GM18867 (cell line): ENCODE data around the gene ATG16L2.
"Not testable (repeated sequence)": the region's sequence is repeated elsewhere in the genome, so short reads cannot be mapped to it uniquely, and the experiment has no call there.

Experiments used
- ATAC-seq: cut with Tn5 transposase; IDR thresholded peaks from one replicate; pipeline ENCODE4 v1.9.1; 2021; ENCODE audit warnings: mild to moderate bottlenecking, moderate library complexity; ENCODE audit not compliant: unreplicated experiment

The ATG16L2 gene

DNA sequence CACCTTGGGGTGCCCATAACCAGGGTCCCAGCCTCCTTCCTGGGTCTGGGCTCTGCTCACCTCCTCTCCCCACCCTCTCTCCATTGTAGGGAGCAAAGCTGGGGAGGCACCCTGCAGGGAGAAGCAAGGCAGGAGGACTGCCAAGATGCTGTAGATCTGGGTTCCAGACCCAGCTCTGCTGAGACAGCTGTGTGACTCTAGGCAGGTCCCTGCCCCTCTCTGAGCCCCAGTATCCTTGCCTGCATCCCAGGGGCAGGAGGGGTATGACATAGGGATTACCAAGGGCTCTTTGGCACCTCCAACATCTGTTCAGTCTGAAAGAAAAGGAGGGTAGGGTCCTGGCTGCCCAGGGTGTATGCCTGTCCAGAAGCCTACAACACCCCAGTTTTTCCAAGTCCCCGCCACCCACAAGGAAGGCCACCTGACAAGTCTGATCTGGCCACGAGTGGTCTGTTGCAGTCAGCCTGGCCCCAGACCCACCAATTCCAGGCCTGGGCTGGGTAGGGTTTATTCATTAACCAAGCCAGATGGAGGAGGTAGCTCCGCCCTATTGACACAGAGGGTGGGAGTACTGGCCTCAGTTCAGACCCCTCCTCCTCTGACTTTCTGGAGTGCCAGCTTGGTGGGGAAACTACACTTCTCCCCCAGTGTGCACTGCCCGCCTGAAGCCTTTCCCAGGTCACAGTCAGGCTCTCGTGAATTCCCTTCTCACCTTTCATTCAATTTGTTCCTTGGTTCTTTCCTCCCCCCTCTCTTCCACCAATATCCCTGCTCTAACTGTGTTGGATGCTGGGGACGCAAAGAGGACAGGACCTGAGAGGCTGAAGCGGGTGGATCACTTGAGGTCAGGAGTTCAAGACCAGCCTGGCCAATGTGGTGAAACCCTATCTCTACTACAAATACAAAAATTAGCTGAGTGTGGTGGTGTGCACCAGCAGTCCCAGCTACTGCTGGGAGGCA is 35.4 kb upstream of the ATG16L2 start:
- ATAC-seq, result no peak

DNA sequence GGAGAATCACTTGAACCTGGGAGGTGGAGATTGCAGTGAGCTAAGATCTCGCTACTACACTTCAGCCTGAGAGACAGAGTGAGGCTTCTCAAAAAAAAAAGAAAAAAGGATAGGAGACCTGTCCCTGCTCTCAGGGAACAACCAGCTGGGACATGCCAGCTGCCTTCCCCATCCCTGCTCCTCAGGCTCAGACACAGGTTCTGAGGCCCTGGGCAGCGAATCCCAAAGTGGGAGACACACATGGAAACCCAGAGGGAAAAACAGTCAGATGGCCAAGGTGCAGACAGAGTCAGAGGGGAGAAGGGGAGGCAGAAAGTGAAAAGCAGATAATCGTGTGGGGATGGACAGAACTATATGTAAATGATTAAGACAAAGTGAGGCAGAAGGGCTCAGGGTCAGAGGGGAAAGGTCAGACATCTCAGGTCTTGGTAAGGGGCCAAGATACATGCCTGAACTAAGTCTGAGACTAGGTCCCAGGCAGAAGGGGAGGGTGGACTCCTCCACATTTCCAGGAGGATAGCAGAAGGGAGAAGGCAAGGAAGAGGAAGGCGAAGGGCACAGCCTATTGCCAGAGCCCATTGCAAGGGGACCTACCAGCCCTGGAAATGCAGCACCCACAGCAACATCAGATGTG is 34.6 kb upstream of the ATG16L2 start:
- no peak for ATAC-seq

DNA sequence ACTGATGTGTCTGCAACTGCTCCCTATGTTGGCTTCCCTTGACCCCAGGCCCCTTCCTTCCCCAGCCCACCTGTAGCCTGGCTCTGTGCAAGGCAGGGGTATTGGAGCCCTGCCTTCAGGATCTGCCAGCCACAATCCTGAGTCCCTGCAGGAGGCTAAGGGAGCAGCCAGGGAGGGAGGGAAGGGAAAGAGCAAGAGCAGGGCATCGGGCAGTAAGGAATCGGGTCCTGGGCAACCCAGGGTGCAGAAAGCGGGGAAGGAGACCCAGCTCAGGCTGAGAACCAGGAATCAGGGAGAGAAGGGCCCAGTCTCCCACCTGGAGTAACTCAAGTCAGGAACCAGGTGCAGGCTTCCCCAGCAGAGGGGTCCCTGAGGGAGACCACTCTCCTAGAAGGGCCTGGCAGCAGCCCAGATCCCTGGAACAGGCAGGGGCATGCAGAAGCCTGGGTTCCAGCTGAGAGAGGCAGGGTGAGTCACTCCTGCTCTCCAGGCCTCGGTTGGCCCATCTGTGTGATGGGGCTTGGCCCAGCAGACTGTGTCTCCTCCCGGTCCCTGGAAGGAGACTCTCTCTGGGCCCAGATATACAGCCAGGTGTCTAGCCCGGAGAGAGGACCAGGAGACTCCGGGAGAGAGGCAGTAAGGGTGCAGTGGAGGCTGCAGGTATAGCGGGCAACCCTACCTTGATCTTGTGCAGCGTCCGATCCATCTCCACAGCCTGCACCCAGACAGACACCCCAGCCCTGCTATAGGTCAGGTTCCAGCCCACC is 33.7 kb upstream of the ATG16L2 start:
- ATAC-seq, result no peak

DNA sequence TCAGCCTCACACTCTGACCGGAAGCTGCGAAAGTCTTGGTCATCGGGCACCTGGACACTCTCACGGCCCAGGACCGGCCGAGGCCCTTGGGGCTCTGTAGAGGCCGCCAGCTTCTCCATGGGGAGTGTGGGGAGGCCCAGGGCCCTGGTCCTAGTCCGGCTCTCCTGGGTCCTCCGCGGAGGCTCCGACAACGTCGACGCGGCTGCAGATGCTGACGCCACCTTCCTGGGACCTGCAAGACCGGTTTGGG is 33.2 kb upstream of the ATG16L2 start:
- ATAC-seq, result no peak

DNA sequence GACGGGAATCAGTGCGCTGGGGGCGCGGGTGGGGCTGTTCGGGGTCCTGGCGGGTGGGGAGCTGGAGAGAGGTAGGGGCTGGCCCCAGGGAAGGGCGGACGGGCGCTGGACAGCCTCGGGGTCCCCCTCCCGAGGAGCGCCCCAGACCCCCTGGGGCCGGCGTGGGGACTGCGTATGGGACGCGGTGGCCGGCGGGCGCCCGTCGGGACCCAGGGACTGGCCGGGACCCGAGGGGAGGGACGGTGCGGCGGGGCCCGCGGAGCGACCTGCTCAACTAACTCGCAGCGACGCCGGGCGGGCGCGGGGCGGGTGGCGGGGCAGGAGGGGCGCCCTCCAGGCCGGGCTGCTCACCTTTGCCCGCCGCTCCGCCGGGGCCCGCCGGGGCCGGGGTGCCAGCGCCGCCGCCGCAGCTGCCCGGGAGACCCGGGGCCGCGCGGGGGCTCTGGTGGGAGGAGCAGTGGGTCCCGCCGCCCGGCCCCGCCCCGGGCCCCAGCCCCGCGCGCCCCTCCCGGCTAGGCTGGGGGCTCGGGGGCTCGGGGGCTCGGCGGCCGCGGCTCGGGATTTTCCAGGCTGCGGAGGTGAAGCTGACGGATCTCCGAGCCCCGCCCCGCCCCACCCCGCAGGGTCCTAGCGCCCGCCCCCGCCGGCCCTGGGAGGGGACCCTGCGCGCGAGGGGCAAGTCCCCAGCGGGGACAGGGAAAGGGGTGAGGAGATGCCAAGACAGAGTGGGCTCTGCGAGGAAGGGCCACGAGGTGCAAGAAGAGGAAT is 32.7 kb upstream of the ATG16L2 start:
- peak; percentile 50 for ATAC-seq

DNA sequence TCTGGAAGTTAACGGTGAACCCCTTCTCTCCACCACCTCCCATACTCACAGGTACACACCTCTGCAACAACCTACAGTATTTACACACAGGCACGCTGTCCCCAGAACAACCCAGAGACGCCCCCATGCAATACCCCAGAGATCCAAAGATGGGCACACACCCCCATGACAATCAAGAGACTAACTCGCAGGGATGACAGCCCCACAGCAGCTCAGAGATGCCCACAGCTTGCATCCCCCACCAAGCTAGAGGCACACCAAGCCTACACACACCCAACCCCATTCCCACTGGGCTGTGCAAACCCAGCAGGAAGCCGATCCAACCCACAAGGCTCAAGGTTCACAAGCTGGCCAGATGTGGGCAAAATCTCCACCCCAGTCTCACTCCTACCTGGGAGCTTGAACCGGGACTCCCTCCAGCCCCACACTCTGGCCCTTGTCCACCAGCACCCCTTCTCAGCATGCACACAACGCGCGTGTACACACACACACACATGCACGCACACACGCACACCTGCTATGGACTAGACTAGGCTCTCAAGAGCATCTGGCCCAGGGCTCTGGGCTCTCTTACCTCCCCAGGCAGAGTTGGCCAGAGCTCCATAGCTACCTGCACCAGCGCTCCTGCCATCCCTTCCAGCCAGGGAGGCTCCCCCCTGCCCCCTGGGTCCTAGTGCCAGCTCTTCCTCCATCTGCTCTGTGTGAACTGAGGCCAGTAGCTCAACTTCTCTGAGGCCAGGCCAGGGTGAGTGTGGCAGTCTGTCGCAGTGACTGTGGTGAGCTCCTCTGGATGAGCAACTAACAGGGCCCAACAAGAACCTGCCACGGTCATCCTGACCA is 31.9 kb upstream of the ATG16L2 start:
- ATAC-seq, result peak; percentile 8

DNA sequence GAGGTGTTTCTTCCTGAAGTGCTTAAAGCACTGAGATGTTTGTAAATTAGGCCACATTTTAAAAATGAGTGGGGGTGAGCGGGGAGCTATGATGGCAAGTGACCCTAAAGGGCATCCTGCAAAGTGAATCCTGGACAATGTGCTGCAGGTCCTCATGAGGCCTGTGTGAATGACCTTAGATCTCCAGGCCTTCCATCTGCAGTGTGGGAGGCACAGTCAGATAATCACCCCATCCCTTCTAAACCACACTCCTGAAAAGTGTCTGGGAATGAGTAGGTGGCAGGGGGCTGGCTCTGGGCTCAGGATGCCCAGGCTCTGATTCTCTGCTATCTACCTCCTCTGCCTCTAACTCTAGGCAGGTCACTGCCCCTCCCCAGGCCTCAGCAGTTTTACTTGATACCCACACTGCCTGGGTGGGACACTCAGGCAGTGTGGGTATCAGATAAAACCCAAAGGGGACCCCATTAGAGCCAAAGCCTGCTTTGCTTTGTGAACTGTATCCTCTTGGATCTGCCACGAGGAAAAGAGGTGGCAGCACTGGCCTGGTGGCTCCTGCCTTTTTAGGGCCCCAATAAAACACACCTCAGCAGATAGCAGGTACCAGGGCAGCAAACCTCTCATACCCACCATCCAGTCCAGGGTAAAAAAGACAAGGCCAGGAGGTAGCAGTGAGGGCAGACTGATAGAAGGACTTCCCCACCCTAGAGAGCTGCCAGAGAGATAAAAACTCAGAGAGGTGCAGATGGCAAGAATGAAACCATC is 30.9 kb upstream of the ATG16L2 start:
- no peak for ATAC-seq

DNA sequence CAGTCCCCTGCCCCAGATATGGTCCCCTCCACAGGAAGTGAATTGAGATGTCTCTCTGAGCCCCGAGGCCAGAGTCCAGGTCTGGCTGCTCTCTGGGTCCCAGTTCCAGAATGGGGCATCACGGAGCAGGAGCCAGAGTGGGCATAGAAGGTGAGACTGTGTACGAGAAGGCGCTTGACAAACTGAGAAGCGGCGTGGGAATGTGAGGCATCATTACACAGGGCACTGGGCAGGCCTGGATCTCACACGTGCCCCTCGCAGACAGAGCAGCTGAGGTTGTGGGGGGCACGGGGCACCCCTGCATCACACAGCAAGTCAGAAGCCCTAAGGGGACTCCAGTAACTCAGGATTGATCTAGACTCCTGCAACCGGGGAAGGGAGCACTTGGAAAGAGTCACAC is 29.5 kb upstream of the ATG16L2 start:
- ATAC-seq, result no peak

DNA sequence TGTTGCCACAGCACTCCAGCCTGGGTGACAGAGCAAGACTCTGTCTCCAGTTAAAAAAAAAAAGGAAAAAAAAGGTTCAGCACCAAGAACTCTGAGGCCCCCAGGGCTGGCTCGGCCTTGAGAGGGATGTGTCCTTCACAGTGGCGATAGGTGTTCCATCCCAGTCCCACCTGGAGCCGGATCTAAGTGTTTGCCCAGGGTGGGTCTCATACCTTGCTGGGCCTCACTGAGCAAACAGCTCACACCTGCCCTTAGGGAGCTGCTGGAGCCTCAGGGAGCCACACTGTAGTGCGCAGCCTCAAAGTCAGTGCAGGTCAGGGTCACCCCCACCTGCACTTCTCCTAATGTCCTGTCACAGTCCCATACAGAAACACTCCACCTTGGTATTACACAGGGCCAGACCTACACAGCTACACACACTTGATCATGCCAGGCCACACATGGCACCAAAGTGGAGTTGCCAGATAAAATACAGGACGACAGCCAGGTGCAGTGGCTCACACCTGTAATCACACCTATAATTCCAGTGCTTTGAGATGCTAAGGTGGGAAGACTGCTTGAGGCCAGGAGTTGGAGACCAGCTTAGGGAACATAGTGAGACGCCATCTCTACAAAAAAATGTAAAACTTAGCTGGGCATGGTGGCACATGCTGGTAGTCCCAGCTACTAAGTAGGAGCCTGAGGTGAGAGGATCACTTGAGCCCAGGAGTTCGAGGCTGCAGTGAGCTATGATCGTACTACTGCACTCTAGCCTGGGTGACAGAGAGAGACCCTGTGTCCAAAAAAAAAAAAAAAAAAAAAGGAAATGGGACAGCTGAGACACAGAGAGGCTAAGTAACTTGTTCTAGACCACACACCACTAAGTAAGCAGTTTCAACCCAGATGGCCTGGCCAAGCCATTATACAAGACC is 27.7 kb upstream of the ATG16L2 start:
- no peak for ATAC-seq

DNA sequence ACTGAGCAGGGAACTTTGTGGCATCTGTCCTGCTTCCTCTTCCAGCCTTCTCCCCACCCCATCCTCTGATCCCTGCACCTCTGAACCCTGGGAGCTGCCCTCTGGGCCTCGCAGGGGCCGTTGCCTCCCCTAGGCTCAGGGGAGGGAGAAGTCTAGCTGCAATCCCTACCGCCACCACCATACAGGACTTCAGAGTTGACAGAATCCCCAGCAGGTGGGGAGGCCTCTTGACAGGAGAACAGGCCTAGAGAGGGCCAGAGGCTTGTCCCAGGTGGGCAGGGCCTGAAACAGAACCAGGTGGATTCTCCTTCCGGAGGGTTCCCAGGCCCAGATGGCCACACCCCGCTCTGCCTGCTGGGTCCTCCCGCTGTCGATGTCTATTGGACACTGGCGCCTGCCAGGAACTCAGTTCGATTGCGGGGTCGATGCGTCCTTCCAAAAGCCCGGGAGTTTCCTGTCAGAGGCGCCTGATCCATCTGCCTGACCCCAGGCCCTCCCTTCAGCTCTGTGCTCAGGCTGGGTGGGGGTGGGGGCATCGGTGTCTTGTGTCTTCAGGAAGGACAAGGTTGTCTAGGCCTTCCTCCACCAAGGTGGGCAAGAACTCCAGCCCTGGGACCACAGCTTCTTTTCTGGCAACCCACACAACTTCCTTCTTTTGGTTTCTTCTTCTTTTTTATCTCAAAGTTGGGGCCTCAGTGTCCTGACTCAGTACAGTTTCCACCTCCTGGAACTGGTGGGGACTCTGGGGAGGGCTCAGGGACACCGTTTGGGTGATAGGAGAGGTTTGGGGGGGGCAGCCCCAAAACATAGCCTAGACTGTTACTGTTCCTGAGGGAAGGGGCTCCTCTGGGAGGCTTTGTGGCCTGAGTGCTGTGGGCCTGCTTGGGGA is 26.8 kb upstream of the ATG16L2 start:
- ATAC-seq, result no peak

DNA sequence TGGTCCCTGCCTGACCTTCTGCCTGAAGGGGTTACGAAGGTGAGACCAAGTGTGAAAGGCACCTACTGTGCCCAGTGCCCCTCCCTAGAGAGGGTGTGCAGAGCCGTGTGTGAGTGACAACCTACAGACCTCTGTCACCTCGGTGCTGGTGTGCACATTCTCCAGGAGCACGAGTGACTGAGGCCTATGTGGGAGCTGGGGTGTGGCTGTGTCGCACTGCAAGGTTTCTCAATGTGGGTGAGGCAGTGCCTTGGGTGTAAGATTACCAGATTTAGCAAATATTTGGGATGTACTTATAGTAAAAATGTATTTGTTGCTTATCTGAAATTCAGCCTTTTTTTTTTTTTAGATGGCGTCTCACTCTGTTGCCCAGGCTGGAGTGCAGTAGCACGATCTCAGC is 26.0 kb upstream of the ATG16L2 start:
- ATAC-seq, result no peak

DNA sequence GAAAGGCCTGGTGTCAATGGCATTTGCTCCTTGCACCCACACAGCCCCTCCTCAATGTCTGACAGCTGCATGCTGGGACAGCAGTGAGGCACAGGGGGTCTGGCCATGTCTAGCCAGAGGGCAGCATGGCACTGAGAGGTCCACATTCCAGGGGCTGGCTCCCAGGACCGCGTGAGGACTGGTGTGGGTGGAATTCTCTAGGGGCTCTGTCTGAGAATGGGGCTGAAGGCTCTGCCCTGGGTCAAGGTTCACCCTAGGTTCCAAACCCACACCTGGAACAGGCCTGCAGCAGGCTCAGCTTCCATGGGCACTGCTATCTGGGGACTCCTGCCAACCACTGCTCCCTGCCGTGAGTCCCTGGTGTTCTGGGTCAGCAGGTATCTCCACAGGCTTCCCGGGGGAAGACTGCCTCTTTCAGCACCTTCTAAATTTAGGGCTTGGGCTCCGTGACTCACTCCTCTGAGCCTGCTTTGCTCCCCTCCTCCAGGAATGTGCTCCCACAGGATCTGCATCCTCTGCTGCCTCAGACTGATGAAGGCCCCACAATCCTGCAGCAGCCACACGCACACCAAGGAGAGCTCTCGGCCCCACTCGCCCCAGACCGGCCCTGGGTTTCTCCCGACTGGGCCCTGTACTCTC is 24.6 kb upstream of the ATG16L2 start:
- no peak for ATAC-seq

DNA sequence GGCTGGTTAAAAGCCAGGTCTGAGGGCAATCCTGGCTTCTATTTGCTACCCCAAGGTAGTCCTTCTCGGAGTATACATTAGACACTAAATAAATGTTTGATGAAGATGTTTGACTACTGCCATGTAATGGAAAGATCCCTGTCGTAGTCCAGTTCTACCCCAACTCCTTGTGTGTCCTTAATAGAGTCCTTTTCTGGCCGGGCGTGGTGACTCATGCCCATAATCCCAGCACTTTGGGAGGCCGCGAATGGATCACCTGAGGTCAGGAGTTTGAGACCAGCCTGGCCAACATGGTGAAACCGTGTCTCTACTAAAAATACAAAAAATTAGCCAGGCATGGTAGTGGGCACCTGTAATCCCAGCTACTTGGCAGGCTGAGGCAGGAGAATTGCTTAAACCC is 23.0 kb upstream of the ATG16L2 start:
- not testable (repeated sequence) for ATAC-seq

DNA sequence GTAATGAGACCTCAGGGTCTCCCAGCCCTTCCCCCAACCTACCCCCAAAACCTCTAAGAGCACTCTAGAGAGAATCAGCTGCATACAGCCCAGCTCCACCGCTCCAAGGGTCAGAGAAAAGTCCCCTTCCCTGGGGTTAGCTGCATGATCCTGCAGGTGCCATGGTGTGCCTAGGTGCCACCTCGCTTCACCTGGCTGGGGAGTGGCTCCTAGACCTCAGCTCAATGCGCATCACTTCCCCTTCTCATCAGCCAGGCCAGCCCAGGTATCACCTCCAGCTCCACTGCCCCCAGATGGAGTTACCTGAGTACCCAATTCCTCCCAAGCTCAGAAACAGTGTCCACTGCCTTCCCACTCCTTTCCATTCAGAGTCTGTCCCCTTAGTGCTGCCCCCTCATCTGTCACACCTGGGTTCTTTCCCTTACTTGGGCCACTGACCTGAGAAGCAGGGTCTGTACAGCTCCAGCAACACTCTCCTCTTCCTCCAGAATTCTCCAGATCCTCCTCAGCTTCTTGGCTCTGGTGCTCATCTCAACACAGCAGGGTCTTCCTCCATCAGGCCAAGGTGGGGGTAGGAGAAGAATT is 21.7 kb upstream of the ATG16L2 start:
- no peak for ATAC-seq

DNA sequence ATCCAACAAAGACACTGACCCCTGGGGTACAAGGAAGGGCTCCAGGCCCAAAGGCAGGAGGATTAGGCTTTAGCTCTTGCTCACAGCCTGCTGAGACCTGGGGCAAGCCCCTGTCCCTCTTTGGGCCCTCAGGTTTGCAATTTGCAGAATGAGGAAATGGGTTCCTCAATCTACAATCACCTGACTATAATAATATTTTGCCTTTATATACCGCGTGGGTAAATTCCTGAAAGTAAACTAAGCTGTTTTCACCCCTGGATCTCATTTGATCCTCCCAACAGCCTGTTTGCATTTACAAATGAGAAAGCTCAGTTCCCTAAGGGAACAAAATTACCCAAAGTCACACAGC is 21.2 kb upstream of the ATG16L2 start:
- no peak for ATAC-seq

DNA sequence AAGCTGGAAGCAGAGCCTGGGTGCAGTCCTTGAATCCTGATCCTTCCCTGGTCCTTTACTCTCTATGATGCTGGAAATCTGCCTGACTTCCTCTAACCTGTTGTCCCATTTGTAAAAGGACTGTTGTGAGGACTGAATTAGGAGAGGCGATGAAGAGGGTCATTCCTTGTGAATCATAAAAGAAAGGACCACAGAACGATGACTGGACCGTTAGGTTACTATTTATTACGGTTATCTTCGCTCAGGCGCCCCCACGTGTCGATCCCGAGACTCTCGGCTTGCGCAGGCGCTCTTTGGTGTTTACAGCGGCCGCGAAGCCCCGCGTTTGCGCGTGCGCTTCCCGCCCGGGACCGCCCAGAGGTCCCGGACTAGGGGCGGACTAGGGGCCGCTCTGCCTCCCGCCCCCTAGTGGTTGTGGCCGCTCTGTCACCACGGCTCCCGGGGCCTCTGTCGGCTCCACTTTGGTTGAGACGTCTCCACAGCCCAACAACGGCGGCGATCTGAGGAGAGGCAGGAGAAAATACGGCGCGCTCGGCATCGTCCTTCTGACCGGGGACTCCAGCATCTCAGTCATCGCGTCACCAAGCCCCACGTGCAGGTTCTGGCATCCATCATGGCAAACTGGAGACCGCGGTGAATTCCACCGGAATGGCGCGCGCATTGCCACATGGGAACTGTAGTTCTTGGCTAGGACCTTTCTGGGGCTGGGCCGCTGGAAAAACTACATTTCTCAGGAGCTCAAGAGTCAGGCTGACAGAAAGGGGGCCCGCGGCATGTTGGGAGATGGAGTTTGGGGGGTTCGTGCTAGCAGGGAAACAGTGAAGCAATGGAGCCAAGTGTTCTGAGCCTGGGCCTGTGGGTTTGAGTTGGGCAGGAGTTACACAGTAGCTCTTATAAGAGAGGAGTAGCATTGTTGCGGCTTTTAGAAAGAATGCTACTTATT is 20.5 kb upstream of the ATG16L2 start, which contains the start of gene STARD10:
Gene STARD10 (minus strand): TSS at position 623 of the 943 bp plus-strand sequence. CDS start 12,866 bp downstream, outside the sequence.
- ATAC-seq, result peak; percentile 91
